ENCODE results near the gene BHLHA15. TPM values are rescaled to one million over a fixed set of nuclear protein-coding genes. Genes with fewer than 3 reads are reported as not detected.

The BHLHA15 gene
- polyA plus RNA-seq, 1 of the 3 experiments (the other 2 are of a cell fraction), result 0.10 TPM

DNA sequence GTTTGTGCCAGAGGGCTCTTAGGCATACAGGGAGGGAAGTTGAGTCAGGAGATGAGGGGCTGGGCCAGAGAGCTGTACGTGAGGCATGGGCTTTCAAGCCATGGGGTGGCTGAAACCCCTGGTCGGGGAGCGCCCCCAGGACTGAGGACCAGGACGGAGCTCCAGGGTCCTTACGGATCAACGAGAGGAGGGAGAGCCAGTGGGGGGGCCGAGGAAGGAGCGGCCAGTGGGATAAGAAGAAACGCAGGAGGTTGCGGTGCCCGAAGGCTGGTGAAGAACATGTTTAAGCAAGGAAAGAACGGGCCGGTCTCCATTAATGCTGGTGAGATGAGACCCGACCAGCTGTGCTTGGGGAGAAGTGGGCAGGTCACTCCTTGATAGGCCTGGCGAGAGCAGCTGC, 43.6 kb upstream of the BHLHA15 start:
- Histone ChIP-seq H3K4me1 (ENCODE audit: control insufficient read depth in 1 of 2, insufficient read depth in 2 of 2, low read depth in 1 of 2, low read length in 1 of 2) (peaks cover 0 to 17% of the 10 kb centered on the region in 2 experiments; a peak in 2 of 4 replicates), H3K79me2 (ENCODE audit: insufficient read depth) (no peaks in the 10 kb centered on the region), H4K20me1 (ENCODE audit: insufficient read depth) (no peaks in the 10 kb centered on the region), H3K4me3 (ENCODE audit: low read depth in 2 of 2, low read length in 1 of 2) (no peak overlapping the region), H3K9me3 (no peaks in the 10 kb centered on the region), H3K4me2 (no peak overlapping the region), H3K27ac (ENCODE audit: low read depth in 2 of 2, low read length in 1 of 2) (no peak overlapping the region), H3K9ac (no peak overlapping the region), H2AFZ (ENCODE audit: low read depth) (no peak overlapping the region), H3K9me2 (no peaks in the 10 kb centered on the region), H3K27me3 (ENCODE audit: insufficient read depth) (no peaks in the 10 kb centered on the region), H3K36me3 (replicated peaks in 1 of 2; ENCODE audit: control insufficient read depth in 1 of 2, insufficient read depth in 2 of 2, low read length in 1 of 2) (peaks cover 0 to 19% of the 10 kb centered on the region in 2 experiments), H3F3A (replicated peaks; ENCODE audit: insufficient read depth) (peaks cover 13% of the 10 kb centered on the region)
- ChIA-PET CTCF (interaction anchor here (1.0 to 19.6 kb wide), 26 partner anchors 8 to 196 kb away, joined by 3 to 744 read pairs (median 10); partner anchors contain the start of gene LMTK2), POLR2A (interaction anchor here (1.1 kb wide), 1 partner anchor 84 kb away, joined by 3 read pairs; no protein-coding TSS in a partner anchor)
- TF ChIP-seq ELF1 (IDR thresholded peaks at IDR 0.05) (no peak), JUND (IDR thresholded peaks at IDR 0.05) (no peak), MEF2A (IDR thresholded peaks at IDR 0.05; ENCODE audit: borderline replicate concordance, low read depth) (no peak), SMC3 (IDR thresholded peaks at IDR 0.05; ENCODE audit: low read depth, low read length) (no peak)
- no peak for DNase-seq
- WGBS (ENCODE audit: low lambda C conversion rate), result 88% methylated on average over 15 of the region's 15 CpGs

DNA sequence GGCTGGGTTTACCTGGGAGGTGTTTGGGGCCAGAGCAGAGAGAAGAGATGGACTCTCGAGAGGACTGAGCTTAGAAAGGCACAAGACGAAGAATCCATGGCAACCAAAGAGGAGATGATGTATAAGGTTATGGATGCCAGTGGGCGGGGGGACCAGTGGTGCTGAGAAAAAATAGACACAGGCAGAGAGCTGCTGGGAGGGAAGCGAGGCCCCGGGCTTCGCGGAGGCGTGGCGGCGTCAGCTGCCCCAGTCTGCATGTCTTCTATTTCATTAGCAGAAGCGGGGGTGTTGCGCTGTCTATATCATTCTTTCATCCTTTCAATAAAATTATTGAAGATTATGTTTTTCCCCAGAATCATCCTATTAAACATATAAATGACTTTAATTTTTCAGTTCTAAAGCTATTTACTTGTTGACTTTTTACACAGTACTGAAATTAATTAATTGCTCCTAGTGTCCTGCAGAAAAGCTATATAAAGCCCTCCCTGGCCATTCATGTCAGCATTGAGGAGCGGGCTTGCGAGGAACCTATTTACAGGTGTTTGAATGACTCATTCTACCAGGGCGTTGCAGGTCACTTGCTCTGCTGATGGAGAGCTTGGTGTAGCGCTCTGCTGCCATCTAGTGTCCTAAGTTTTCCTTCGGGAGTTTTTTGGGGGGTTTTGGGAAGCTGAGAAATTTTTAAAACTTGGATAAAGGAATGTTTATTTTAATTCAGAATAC, 42.9 kb upstream of the BHLHA15 start:
- Histone ChIP-seq H3K4me3 (ENCODE audit: low read depth in 2 of 2, low read length in 1 of 2) (no peak overlapping the region), H3K9ac (no peak overlapping the region), H4K20me1 (ENCODE audit: insufficient read depth) (no peaks in the 10 kb centered on the region), H3K9me3 (no peaks in the 10 kb centered on the region), H2AFZ (ENCODE audit: low read depth) (no peak overlapping the region), H3K9me2 (no peaks in the 10 kb centered on the region), H3F3A (replicated peaks; ENCODE audit: insufficient read depth) (peaks cover 13% of the 10 kb centered on the region), H3K4me2 (no peak overlapping the region), H3K4me1 (ENCODE audit: control insufficient read depth in 1 of 2, insufficient read depth in 2 of 2, low read depth in 1 of 2, low read length in 1 of 2) (peaks cover 0 to 14% of the 10 kb centered on the region in 2 experiments; a peak in 2 of 4 replicates), H3K79me2 (ENCODE audit: insufficient read depth) (no peaks in the 10 kb centered on the region), H3K27me3 (ENCODE audit: insufficient read depth) (no peaks in the 10 kb centered on the region), H3K36me3 (replicated peaks in 1 of 2; ENCODE audit: control insufficient read depth in 1 of 2, insufficient read depth in 2 of 2, low read length in 1 of 2) (peaks cover 6 to 20% of the 10 kb centered on the region in 2 experiments), H3K27ac (ENCODE audit: low read depth in 2 of 2, low read length in 1 of 2) (no peak overlapping the region)
- peak; percentile 91 for DNase-seq
- ChIA-PET POLR2A (interaction anchor here (1.1 kb wide), 1 partner anchor 85 kb away, joined by 3 read pairs; no protein-coding TSS in a partner anchor), CTCF (interaction anchor here (0.6 to 19.6 kb wide), 69 partner anchors 9 to 1992 kb away, joined by 3 to 744 read pairs (median 6); partner anchors contain the start of genes ASNS and LMTK2)
- TF ChIP-seq FOXM1 (IDR thresholded peaks at IDR 0.05; ENCODE audit: low read depth) (0 out of 2 replicates have a peak, but pooled peaks have one; percentile 19), MXI1 (IDR thresholded peaks at IDR 0.05; ENCODE audit: low read depth, low read length) (no peak), RAD21 (IDR thresholded peaks at IDR 0.05; ENCODE audit: low read length) (peak; percentile 95), RCOR1 (IDR thresholded peaks at IDR 0.05; ENCODE audit: low read length) (0 out of 2 replicates have a peak, but pooled peaks have one; percentile 33), EZH2phosphoT487 (IDR thresholded peaks at IDR 0.05; ENCODE audit: borderline replicate concordance, low read depth) (no peak), JUND (IDR thresholded peaks at IDR 0.05) (peak; percentile 47), SMC3 (IDR thresholded peaks at IDR 0.05; ENCODE audit: low read depth, low read length) (peak; percentile 82), RFX5 (IDR thresholded peaks at IDR 0.05; ENCODE audit: low read length) (peak; percentile 59; the same call in 1 of the 2 replicates), FOSL2 (IDR thresholded peaks at IDR 0.05; ENCODE audit: borderline replicate concordance, low read depth) (peak; percentile 64; the same call in 1 of the 2 replicates)
- TF ChIP-seq, protein P1, sequence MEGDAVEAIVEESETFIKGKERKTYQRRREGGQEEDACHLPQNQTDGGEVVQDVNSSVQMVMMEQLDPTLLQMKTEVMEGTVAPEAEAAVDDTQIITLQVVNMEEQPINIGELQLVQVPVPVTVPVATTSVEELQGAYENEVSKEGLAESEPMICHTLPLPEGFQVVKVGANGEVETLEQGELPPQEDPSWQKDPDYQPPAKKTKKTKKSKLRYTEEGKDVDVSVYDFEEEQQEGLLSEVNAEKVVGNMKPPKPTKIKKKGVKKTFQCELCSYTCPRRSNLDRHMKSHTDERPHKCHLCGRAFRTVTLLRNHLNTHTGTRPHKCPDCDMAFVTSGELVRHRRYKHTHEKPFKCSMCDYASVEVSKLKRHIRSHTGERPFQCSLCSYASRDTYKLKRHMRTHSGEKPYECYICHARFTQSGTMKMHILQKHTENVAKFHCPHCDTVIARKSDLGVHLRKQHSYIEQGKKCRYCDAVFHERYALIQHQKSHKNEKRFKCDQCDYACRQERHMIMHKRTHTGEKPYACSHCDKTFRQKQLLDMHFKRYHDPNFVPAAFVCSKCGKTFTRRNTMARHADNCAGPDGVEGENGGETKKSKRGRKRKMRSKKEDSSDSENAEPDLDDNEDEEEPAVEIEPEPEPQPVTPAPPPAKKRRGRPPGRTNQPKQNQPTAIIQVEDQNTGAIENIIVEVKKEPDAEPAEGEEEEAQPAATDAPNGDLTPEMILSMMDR (IDR thresholded peaks at IDR 0.05), result peak; percentile 100
- TF ChIP-seq, protein P2, sequence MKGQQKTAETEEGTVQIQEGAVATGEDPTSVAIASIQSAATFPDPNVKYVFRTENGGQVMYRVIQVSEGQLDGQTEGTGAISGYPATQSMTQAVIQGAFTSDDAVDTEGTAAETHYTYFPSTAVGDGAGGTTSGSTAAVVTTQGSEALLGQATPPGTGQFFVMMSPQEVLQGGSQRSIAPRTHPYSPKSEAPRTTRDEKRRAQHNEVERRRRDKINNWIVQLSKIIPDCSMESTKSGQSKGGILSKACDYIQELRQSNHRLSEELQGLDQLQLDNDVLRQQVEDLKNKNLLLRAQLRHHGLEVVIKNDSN (IDR thresholded peaks at IDR 0.05; ENCODE audit: borderline replicate concordance, low read depth), result no peak
- 58% methylated on average over 17 of the region's 17 CpGs for WGBS (ENCODE audit: low lambda C conversion rate)

All from SK-N-SH (cell line).